Keratinocyte (primary cell): ENCODE measurements around the gene POGLUT3. TPM values are rescaled to one million over a fixed set of nuclear protein-coding genes. Genes with fewer than 3 reads are reported as not detected.
A peak's percentile ranks its signal among the peaks of the same experiment; 100 is the strongest.

Source experiments
- DNase-seq: peaks from one replicate; pipeline ENCODE4 v3.0.0-alpha.2; 2011; ENCODE audit warnings: low read depth, missing footprints, low spot score
- FAIRE-seq: peaks from 2 replicates; lab custom pipeline; 2011; peaks lifted over from hg19 to GRCh38; lab: Jason Lieb, UNC
- H2AFZ ChIP-seq: 2 replicates; pipeline ENCODE4 v1.6.0; 2012; ENCODE audit warnings: low read length, control low read depth, inconsistent platforms; ENCODE audit not compliant: control insufficient read depth
- H3K27ac ChIP-seq: 2 replicates; pipeline ENCODE4 v1.5.1; 2011; ENCODE audit warnings: low read length; ENCODE audit not compliant: control insufficient read depth, insufficient read depth
- H3K27me3 ChIP-seq: 3 replicates; pipeline ENCODE4 v1.6.0; 2011; ENCODE audit warnings: low read length; ENCODE audit not compliant: control insufficient read depth, insufficient read depth; ENCODE audit errors: extremely low read depth
- H3K36me3 ChIP-seq, 2 experiments: 2 replicates in 1 of 2; 3 replicates in 1 of 2; pipeline ENCODE4 v1.5.1; 2011; ENCODE audit warnings: low read length in 2 of 2, mild to moderate bottlenecking in 1 of 2; ENCODE audit not compliant: control insufficient read depth in 2 of 2, insufficient read depth in 2 of 2; ENCODE audit errors: extremely low read depth in 1 of 2
- H3K4me1 ChIP-seq: 3 replicates; pipeline ENCODE4 v1.5.1; 2011; ENCODE audit warnings: low read length; ENCODE audit not compliant: control insufficient read depth, insufficient read depth; ENCODE audit errors: extremely low read depth
- H3K4me2 ChIP-seq: 3 replicates; pipeline ENCODE4 v1.6.0; 2011; ENCODE audit warnings: low read depth, low read length; ENCODE audit not compliant: control insufficient read depth, insufficient read depth; ENCODE audit errors: extremely low read depth
- H3K4me3 ChIP-seq, 3 experiments: fragments of 200-600 bp in 1 of 3; sonication (generic) in 1 of 3; 2 replicates in 2 of 3; 3 replicates in 1 of 3; pipeline ENCODE4 v1.5.1; 2011 to 2016; ENCODE audit warnings: low read length in 3 of 3, mild to moderate bottlenecking in 3 of 3, control low read depth in 2 of 3, inconsistent platforms in 1 of 3, low read depth in 1 of 3, mixed read lengths in 1 of 3, mixed run types in 1 of 3, moderate library complexity in 1 of 3; ENCODE audit not compliant: control insufficient read depth in 2 of 3, insufficient read depth in 2 of 3; ENCODE audit errors: extremely low read depth in 1 of 3
- H3K79me2 ChIP-seq: 2 replicates; pipeline ENCODE4 v1.6.0; 2012; ENCODE audit warnings: low read length; ENCODE audit not compliant: control insufficient read depth, insufficient read depth
- H3K9ac ChIP-seq: 3 replicates; pipeline ENCODE4 v1.6.0; 2011; ENCODE audit warnings: low read length; ENCODE audit not compliant: control insufficient read depth, insufficient read depth; ENCODE audit errors: extremely low read depth
- H3K9me1 ChIP-seq: 3 replicates; pipeline ENCODE4 v1.6.0; 2011; ENCODE audit warnings: low read length; ENCODE audit not compliant: control insufficient read depth, insufficient read depth; ENCODE audit errors: extremely low read depth
- H3K9me3 ChIP-seq: 2 replicates; pipeline ENCODE4 v1.5.1; 2012; ENCODE audit warnings: low read depth, low read length; ENCODE audit not compliant: control insufficient read depth
- H4K20me1 ChIP-seq: 3 replicates; pipeline ENCODE4 v1.6.0; 2011; ENCODE audit warnings: low read length; ENCODE audit not compliant: control insufficient read depth, insufficient read depth; ENCODE audit errors: extremely low read depth
- EZH2 ChIP-seq: IDR thresholded peaks from one replicate; pipeline ENCODE4 v1.6.1; 2012; ENCODE audit warnings: inconsistent platforms, mild to moderate bottlenecking, low read length, moderate library complexity
- dilution Hi-C: fragments of 300-500 bp; cut with MboI; formaldehyde crosslinking; loops from one replicate; pipeline ENCODE4 v1.7.0; 2020; ENCODE audit warnings: low sequenced_read_pairs; ENCODE audit not compliant: extremely low pct_ligation_motif_present
- polyA plus RNA-seq, 5 experiments: library from polyadenylated mRNA; depleted of rRNA in 3 of 5; stranded (reverse) in 3 of 5; stranded (forward) in 1 of 5; unstranded in 1 of 5; fragments of >200 nt; gene quantifications; 1 replicate in 1 of 5; 2 replicates in 3 of 5; 3 replicates in 1 of 5; pipeline versions ENCODE4 v1.2.1 to v1.2.3, GENCODE V29; 2011 to 2012; ENCODE audit warnings: missing spikeins in 2 of 5, low read depth in 1 of 5, low replicate concordance in 1 of 5
- TF ChIP-seq, protein P1 (sequence below), 3 experiments: IDR thresholded peaks in 1 of 3; conservative IDR thresholded peaks in 1 of 3; optimal IDR thresholded peaks in 1 of 3; 2 replicates in 2 of 3; 3 replicates in 1 of 3; pipeline versions ENCODE3 to v1.5.1; 2011; ENCODE audit warnings: low read length in 3 of 3, mild to moderate bottlenecking in 3 of 3, moderate library complexity in 2 of 3, control low read depth in 1 of 3, inconsistent platforms in 1 of 3; ENCODE audit not compliant: insufficient read depth in 2 of 3; ENCODE audit errors: extremely low read depth in 1 of 3

The POGLUT3 gene
- polyA plus RNA-seq, 1 donor (not counting 4 experiments of a cell fraction or from before 2014, with no cell fraction given) = 2.5 TPM

- no peaks in the 10 kb centered on the region for H4K20me1 ChIP-seq
- no peaks in the 10 kb centered on the region for H3K9me3 ChIP-seq
- H3K36me3 ChIP-seq = no peaks in the 10 kb centered on the region
- H3K9me1 ChIP-seq = no peaks in the 10 kb centered on the region
- no peaks in the 10 kb centered on the region for H3K27me3 ChIP-seq
- no peak overlapping the region for H2AFZ ChIP-seq
- dilution Hi-C loops = no loop called here
- no peak overlapping the region for H3K27ac ChIP-seq
- no peak overlapping the region for H3K9ac ChIP-seq
- FAIRE-seq = no peak
- no peak overlapping the region for H3K4me3 ChIP-seq
- no peak overlapping the region for H3K4me2 ChIP-seq
- H3K4me1 ChIP-seq = no peaks in the 10 kb centered on the region
- H3K79me2 ChIP-seq = no peaks in the 10 kb centered on the region
- TF ChIP-seq, protein P1, sequence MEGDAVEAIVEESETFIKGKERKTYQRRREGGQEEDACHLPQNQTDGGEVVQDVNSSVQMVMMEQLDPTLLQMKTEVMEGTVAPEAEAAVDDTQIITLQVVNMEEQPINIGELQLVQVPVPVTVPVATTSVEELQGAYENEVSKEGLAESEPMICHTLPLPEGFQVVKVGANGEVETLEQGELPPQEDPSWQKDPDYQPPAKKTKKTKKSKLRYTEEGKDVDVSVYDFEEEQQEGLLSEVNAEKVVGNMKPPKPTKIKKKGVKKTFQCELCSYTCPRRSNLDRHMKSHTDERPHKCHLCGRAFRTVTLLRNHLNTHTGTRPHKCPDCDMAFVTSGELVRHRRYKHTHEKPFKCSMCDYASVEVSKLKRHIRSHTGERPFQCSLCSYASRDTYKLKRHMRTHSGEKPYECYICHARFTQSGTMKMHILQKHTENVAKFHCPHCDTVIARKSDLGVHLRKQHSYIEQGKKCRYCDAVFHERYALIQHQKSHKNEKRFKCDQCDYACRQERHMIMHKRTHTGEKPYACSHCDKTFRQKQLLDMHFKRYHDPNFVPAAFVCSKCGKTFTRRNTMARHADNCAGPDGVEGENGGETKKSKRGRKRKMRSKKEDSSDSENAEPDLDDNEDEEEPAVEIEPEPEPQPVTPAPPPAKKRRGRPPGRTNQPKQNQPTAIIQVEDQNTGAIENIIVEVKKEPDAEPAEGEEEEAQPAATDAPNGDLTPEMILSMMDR (optimal IDR thresholded peaks at IDR 0.05 in 1 of 3, IDR thresholded peaks at IDR 0.05 in 1 of 3, conservative IDR thresholded peaks at IDR 0.05 in 1 of 3; ENCODE audit: extremely low read depth in 1 of 3, insufficient read depth in 2 of 3, low read length in 3 of 3) = no peak
- no peak for TF ChIP-seq EZH2
- no peak for DNase-seq
Measured at GRCh38 chr11:108486331-108486730, 11.9 kb downstream of the POGLUT3 start.

GRCh38 chr11:108483163-108483562 is 15.0 kb downstream of the POGLUT3 start:
- peak; percentile 49 for FAIRE-seq
- DNase-seq = no peak
- H3K9ac ChIP-seq = no peak overlapping the region
- no peaks in the 10 kb centered on the region for H3K4me1 ChIP-seq
- TF ChIP-seq, protein P1 (optimal IDR thresholded peaks at IDR 0.05 in 1 of 3, IDR thresholded peaks at IDR 0.05 in 1 of 3, conservative IDR thresholded peaks at IDR 0.05 in 1 of 3; ENCODE audit: extremely low read depth in 1 of 3, insufficient read depth in 2 of 3, low read length in 3 of 3) = no peak
- no peak for TF ChIP-seq EZH2
- no peaks in the 10 kb centered on the region for H3K9me3 ChIP-seq
- no peak overlapping the region for H3K4me2 ChIP-seq
- H3K79me2 ChIP-seq = no peaks in the 10 kb centered on the region
- dilution Hi-C loops = no loop called here
- H2AFZ ChIP-seq = peak overlapping the region; percentile 45
- no peaks in the 10 kb centered on the region for H3K27me3 ChIP-seq
- no peaks in the 10 kb centered on the region for H4K20me1 ChIP-seq
- no peak overlapping the region for H3K27ac ChIP-seq
- H3K36me3 ChIP-seq = no peaks in the 10 kb centered on the region
- no peaks in the 10 kb centered on the region for H3K9me1 ChIP-seq
- no peak overlapping the region for H3K4me3 ChIP-seq
